ENCODE data around the gene SYNPO.

SYNPO gene

DNA sequence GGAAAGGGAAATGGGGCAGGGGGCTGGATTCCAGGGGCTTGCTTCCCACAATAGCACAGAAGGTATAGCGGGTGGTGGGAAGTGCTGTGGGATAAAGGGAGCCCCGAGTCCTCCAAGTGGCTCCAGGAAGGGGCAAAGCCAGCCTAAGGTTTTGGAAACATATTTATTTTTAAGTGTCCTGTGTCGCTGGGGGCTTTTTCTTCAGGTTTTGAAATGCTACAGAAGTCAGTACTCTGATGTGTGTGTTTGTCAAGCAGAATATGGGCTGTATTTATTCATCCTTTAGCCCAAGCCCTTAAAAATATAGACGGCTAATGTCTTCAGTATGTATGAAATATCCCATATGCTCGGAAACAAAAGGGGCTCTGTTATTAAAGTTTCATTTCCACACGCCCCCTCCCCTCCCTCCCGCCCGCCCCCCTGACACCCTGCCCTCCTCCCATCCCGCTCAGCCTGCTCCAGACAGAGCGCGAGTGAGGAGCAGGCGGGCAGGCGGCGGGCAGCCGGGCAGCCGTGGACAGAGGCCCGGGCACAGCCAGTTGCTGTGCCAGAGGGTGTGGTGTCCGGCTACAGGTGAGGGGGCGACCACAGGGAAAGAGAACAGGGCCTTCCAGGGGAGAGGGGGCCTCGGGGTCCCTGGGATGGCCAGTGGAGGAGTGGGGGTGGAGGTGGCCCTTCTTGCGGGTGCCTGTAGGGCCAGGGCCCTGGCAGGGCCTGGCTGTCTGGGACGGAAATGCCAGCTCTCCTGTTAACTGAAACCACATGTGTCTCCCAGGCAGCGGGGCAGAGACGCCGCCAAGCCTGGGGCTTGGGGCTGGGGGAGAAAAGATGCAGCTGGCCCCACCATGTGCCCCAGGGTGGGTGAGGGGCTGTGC, 39.6 kb upstream of the SYNPO start:
- TF ChIP-seq, protein P1, sequence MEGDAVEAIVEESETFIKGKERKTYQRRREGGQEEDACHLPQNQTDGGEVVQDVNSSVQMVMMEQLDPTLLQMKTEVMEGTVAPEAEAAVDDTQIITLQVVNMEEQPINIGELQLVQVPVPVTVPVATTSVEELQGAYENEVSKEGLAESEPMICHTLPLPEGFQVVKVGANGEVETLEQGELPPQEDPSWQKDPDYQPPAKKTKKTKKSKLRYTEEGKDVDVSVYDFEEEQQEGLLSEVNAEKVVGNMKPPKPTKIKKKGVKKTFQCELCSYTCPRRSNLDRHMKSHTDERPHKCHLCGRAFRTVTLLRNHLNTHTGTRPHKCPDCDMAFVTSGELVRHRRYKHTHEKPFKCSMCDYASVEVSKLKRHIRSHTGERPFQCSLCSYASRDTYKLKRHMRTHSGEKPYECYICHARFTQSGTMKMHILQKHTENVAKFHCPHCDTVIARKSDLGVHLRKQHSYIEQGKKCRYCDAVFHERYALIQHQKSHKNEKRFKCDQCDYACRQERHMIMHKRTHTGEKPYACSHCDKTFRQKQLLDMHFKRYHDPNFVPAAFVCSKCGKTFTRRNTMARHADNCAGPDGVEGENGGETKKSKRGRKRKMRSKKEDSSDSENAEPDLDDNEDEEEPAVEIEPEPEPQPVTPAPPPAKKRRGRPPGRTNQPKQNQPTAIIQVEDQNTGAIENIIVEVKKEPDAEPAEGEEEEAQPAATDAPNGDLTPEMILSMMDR (IDR thresholded peaks at IDR 0.05; ENCODE audit: control insufficient read depth, insufficient read depth, low read depth, low read length, missing control alignments): no peak
- no peak overlapping the region for H3K4me3 ChIP-seq (ENCODE audit: control insufficient read depth, low read depth, low read length)
- no peak for DNase-seq (ENCODE audit: low read depth)

DNA sequence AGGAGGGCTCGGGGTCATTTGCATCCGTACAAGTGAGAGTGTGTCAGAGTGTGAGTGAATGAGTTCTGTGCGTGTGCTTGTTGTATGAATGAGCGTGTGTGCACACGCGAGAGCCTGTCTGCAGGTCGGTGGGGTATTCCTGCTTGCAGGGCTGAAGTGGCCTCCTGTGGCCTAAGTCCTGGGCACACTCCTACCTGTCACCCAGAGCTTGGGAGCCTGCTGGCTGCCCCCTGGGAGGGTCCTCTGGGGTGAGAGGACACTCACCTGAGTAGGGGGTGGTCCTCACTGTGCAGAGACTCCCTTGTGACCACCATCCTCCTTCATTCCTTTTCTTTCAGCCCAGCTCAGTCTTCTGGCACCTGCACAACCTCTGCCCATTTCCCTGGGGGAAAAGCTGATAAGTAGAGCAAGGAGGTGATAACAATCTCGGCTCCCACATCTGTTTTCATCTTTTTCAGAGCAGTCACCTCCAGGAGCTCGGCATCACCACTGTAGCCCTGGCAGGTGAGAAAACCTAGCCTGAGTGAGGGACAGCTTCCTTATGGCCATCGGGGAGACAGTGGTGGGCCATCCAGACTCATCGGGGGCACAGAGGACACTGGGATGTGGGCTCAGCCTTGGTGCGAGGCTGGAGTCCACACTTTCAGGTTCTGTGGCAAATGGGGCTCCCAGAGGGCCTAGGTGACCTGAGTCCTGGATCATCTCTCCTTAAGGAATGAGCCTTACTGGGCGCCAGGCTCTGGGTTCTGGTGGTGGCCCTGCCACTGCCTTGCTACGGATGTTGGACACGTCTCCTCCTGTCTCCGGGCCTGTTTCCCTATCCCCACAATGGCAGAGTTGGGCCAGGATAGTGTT, 38.7 kb upstream of the SYNPO start:
- TF ChIP-seq, protein P1 (IDR thresholded peaks at IDR 0.05; ENCODE audit: control insufficient read depth, insufficient read depth, low read depth, low read length, missing control alignments): no peak
- no peak for DNase-seq (ENCODE audit: low read depth)
- H3K4me3 ChIP-seq (ENCODE audit: control insufficient read depth, low read depth, low read length): no peak overlapping the region

DNA sequence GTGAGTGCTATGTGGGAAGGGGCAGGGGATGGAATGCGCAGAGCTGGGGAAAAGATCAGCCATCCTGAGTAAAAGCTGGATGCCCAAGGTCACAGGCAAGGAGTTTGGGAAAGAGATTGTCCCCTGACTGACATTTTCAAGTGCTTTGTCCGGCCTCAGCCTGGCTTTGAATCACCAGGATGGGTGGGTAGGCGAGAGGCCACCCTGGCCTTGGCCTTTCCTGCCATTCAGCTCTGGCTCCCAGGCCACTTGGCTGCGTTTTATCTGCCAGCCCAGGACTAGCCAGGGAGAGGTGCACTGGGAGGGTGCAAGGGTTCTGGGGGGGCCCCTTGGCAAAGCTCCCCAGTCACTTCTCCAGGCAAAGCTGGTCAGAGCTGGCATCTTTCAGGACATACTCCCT, 37.4 kb upstream of the SYNPO start:
- TF ChIP-seq, protein P1 (IDR thresholded peaks at IDR 0.05; ENCODE audit: control insufficient read depth, insufficient read depth, low read depth, low read length, missing control alignments): no peak
- H3K4me3 ChIP-seq (ENCODE audit: control insufficient read depth, low read depth, low read length): no peak overlapping the region
- no peak for DNase-seq (ENCODE audit: low read depth)

DNA sequence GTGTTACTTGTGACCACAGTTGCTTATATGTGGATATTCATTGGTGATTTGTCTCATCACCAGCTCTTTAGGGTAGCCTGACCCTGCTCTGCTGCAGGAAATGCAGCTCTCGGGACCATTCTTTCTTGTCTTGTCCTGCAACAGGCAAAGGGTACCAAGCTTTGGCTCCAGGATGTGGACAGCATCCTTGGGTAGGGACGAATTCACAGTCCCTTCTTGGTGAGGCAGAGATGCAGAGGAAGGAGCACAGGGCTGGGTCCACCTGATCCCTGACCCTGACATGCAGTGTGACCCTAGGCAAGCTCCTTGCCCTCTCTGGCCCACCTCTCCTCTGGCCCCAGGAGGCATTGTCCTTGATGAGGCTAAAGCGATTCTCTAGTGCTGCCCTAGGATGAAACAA, 37.0 kb upstream of the SYNPO start:
- no peak overlapping the region for H3K4me3 ChIP-seq (ENCODE audit: control insufficient read depth, low read depth, low read length)
- TF ChIP-seq, protein P1 (IDR thresholded peaks at IDR 0.05; ENCODE audit: control insufficient read depth, insufficient read depth, low read depth, low read length, missing control alignments): no peak
- DNase-seq (ENCODE audit: low read depth): no peak

DNA sequence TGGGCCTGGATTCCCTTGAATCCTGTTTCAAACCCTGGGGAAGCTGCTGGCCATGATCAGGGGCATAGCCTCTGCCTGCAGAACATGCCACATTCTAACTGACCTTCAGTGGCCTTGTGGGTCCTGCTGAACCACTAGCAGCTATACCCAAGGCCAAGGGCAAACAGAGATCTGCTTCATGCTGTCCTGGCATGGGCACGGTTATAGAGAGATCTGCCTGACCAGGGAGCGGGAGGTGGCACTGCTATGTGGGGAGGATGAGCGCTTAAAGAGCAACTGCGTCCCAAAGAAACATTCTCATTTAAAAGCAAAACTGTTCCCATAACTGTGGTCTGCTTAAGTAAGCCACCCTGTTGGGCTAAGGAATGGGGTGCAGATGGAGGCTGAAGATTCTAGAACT, 36.5 kb upstream of the SYNPO start:
- no peak for DNase-seq (ENCODE audit: low read depth)
- no peak overlapping the region for H3K4me3 ChIP-seq (ENCODE audit: control insufficient read depth, low read depth, low read length)
- TF ChIP-seq, protein P1 (IDR thresholded peaks at IDR 0.05; ENCODE audit: control insufficient read depth, insufficient read depth, low read depth, low read length, missing control alignments): no peak

DNA sequence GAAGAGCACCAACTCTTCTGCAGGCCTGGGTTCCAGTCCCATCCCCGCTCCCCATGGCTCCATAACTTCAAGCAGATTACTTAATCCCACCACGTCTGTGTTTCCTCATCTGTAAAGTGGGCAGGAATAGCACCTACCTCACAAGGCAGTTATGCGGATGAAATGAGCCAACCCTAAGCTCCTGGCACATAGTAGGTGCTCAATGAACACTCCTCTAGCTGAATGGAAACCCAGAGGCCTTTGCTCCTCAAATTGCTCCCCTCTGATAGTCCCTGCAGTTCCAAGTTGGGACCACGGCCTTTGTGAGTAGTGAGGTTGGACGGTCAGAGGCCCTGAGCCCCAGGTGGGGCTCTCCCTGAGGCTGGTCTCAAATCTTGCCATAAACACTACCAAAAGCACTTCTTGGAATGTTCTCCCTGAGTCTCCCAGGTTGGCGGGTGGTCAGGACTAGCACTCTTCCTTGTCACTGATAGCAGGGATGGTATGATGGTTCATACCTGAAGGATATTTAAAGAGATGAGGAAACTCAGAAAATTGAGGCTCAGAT, 35.5 kb upstream of the SYNPO start:
- TF ChIP-seq, protein P1 (IDR thresholded peaks at IDR 0.05; ENCODE audit: control insufficient read depth, insufficient read depth, low read depth, low read length, missing control alignments): no peak
- no peak for DNase-seq (ENCODE audit: low read depth)
- H3K4me3 ChIP-seq (ENCODE audit: control insufficient read depth, low read depth, low read length): no peak overlapping the region

Measured in AG09309 (cell line).